NOMO-1 treated with dmso at 0.1 percent for 144 hours (cell line): ENCODE data around the gene AHCYL1.

ENCODE experiments used
- DNase-seq: peaks from one replicate; lab custom pipeline; 2025; ENCODE audit not compliant: unreplicated experiment; lab: John Stamatoyannopoulos, UW

Gene AHCYL1

GRCh38 chr1:110059133-110059863, 74.7 kb downstream of the AHCYL1 start:
- DNase-seq, result no peak

DNA sequence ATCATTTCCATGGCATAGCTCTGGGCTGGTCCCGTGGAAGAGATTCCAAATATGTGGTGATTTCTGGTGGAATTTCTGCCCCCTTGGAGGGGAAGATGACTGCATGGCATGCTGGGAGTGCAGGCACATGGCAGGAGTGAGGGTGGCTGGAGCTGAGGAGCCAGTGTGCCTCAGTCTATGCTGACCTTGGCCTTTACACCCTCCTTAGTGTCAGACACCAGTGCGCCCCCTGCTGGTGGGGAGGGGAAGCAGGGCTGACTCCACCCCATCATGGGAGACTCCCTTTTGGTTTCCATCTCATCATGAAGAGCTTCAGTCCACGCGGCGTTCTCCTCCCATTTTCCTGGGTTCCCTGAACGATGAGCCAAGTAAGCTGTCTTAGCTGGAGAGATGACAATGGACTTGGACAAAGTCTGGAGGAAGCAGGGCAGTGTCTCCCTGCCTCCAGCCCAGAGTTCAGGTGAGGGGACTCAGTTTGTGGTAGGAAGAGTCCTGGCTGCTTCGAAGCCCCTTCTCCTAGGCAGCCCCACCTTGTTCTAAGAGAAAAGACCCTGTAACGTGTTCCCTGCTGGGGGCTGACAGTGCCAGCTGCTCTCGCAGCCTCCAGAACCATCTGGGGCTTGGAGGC, 75.6 kb downstream of the AHCYL1 start:
- DNase-seq, result no peak

DNA sequence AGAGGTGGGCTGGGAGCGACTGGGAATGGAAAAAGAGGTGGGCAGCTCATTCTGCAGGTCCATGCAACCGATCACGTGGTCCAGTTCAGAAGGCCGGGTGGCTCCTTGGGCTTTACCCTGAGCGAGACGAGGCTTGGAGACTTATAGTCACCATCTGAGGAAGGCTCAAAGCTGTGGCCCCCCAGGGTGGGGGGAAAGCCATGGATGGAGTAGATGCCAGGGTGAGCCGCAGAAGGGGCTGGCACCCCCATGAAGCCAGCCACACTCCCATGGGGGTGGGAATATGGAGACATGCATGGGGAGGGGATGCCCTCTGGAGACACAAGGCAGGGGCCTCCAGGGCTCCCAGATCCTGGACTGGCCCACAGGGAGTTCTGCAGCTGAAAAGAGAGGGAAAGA, 76.1 kb downstream of the AHCYL1 start:
- DNase-seq, result no peak

GRCh38 chr1:110061341-110061740, 76.8 kb downstream of the AHCYL1 start:
- DNase-seq, result no peak

- DNase-seq, result no peak
These were observed 78.0 kb downstream of the AHCYL1 start for GRCh38 chr1:110062612-110063011.

GRCh38 chr1:110063781-110064180, 79.2 kb downstream of the AHCYL1 start:
- DNase-seq, result no peak

- no peak for DNase-seq
These were observed 80.2 kb downstream of the AHCYL1 start for GRCh38 chr1:110064576-110065337.

DNA sequence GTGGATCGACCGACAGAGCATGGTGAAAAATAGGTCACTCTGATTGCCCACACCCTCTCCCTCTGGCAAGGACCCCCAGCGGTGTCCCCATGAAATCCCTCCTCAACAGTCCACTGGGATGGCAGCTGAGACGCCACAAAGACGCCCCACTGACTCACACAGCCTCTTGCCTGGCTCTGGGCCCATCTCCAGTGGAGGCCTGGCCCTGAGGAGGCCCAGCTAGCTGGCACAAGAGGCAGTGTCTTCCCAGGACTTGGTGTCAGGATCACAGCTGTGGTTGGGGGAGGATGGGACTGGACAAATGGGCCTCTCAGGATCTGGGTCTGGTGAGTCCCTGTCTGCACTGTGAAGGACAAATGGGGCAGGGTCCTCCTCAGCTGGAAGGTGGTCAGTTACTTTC, 81.3 kb downstream of the AHCYL1 start:
- no peak for DNase-seq

DNA sequence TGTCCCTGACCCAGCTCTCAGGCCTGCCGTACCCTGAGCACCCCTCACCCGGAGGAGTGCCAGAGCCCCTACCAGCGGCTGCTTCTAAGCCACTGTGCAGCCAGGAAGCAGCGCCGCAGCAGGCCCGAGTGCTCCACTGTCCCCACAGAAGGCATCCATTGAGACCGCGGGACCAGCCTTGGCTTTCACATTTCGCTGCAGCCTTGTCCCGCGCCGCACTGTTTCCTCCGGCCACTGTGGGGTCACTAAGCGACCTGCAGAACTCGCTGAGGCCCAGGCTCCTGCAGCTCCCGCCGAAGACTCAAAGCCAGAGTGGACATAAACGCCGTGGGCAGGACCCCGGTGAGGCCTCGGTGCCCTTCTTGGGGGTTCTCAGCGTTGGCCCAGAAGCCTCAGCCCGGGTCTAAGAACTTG, 82.9 kb downstream of the AHCYL1 start:
- DNase-seq, result no peak

GRCh38 chr1:110067893-110068645, 83.5 kb downstream of the AHCYL1 start:
- no peak for DNase-seq

- peak; percentile 26 for DNase-seq
These were observed 84.3 kb downstream of the AHCYL1 start for GRCh38 chr1:110068646-110069403.

DNA sequence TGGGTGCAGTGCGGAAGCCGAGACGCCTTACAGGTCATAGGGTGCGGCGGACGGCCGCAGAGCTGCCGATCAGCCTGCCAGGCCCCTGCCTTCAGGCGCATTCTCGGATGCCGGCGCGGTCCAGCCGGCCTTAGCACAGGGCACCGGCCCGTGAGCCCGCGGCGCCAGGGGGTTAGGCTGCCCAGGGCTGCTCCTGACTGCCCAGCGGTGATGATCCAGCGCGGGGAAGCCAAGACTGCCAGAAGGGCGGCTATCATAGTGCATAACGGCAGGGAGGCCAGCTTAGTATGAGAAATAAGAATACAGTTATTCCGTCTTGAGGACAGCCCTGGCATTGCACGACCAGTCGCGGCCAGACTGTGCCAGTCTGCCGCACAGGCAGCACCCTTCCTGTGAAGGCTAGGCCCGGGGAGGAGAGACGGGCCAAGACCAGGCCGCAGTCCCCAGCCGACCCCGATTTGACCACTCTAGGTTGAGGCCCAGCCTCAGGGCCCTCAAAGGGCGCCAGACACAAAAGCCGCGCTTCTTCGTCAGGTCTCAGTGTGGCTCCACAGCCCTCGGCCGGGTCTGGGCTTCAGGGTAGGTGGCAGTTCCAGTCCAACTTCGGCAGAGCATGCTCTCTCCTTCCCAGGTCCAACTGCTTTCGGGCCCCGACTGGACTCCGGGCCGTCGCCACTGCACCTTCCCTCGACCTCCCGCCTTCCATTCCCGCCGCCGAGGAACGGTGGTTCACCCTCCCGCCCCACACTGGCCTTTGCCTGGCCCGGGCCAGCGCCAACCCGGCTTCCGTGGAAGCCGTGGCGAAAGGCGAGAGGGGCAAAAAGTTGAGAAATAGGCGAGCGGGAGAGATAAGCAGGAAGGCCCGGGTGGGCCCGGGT, 85.1 kb downstream of the AHCYL1 start:
- no peak for DNase-seq

DNA sequence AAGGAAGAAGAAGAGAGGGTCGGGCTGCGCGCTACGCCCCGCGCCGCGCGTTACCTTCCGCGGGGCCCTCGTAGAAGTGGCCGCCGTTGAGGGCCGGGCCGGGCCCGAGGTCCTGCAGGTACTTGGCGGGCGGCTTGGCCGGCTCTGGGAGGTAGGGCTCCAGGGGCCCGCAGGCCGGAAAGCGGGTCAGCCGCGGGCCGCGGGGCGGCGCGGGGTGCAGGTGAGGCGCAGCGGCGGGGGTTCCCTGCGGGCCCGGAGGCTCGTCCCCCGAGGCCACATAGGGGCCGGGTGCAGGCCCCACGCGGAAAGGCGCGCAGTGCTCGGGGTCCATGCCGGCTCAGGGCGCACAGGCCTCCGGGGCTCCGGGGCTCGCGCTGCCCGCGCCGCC, 85.7 kb downstream of the AHCYL1 start:
- DNase-seq, result no peak

DNA sequence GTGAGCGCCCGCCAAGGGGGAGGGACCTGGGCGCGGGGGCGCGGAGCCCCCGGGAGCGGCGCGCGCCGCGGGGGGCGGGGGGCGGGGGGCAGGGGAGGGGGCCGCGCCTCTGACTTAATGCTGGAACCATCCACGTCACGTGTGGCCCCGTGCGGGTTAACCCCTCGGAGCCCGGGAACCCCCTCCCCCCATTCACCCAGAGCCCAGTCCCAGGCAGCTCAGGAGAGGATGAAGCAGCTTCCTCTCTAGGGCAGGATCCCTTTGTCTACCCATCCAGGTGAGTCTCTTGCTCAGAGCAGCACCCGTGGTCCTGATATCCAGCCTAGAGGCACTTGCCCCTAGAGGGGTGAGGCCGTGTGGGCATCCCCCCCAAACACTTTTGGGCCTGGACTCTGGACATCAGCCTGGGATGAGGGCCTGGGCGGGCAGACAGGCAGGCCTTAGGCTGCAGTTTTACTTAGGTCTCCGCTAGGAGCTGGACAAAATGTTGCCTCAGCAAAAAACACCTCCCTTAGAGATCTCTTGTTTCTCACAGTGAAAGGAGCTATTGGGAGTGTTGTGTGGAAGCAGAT, 86.2 kb downstream of the AHCYL1 start, which contains the start of gene ALX3:
Gene ALX3, minus strand, starts transcription at position 2 of the 572 bp plus-strand sequence. CDS start 60 bp downstream, outside the sequence.
- DNase-seq, result no peak
